Spleen (tissue), 11 donors: ENCODE data around the gene SLC4A8. TPM values are rescaled to one million over a fixed set of nuclear protein-coding genes. Genes with fewer than 3 reads are reported as not detected.
"Not testable (repeated sequence)": the region's sequence is repeated elsewhere in the genome, so short reads cannot be mapped to it uniquely, and the experiment has no call there.

Experiments used
- DNase-seq: peaks from one replicate; pipeline ENCODE4 v3.0.0-alpha.2; 2020
- H3K27ac ChIP-seq, 8 donors: fragments of 200-600 bp; sonication (generic) in 7 of 8; 1 replicate in 4 of 8; 2 replicates in 4 of 8; pipeline versions ENCODE4 v1.5.0 to v1.8.0; 2016 to 2021; ENCODE audit warnings: inconsistent platforms in 4 of 8, mild to moderate bottlenecking in 4 of 8, moderate library complexity in 1 of 8
- H3K27me3 ChIP-seq, 7 donors: fragments of 200-600 bp; sonication (generic) in 6 of 7; replicated peaks in 1 of 7; 1 replicate in 4 of 7; 2 replicates in 3 of 7; pipeline versions ENCODE4 v1.5.0 to v1.8.0; 2016 to 2021; ENCODE audit warnings: inconsistent platforms in 3 of 7, mild to moderate bottlenecking in 1 of 7
- H3K36me3 ChIP-seq, 6 donors: fragments of 200-600 bp; sonication (generic) in 5 of 6; 1 replicate in 4 of 6; 2 replicates in 2 of 6; pipeline versions ENCODE4 v1.5.0 to v1.8.0; 2016 to 2021; ENCODE audit warnings: inconsistent platforms in 2 of 6
- H3K4me1 ChIP-seq, 6 donors: fragments of 200-600 bp; sonication (generic) in 5 of 6; 1 replicate in 3 of 6; 2 replicates in 3 of 6; pipeline versions ENCODE4 v1.5.0 to v1.8.0; 2016 to 2021; ENCODE audit warnings: inconsistent platforms in 3 of 6
- H3K4me3 ChIP-seq, 8 donors: fragments of 200-600 bp; sonication (generic) in 7 of 8; 1 replicate in 4 of 8; 2 replicates in 4 of 8; pipeline versions ENCODE4 v1.5.0 to v1.8.0; 2016 to 2021; ENCODE audit warnings: inconsistent platforms in 4 of 8, mild to moderate bottlenecking in 4 of 8, moderate library complexity in 2 of 8
- H3K9me3 ChIP-seq, 8 donors: fragments of 200-600 bp; sonication (generic) in 7 of 8; 1 replicate in 4 of 8; 2 replicates in 4 of 8; pipeline versions ENCODE4 v1.5.0 to v1.8.0; 2016 to 2021; ENCODE audit warnings: inconsistent platforms in 4 of 8
- POLR2A ChIP-seq, 3 donors: fragments of 450-650 bp; IDR thresholded peaks; one replicate each; pipeline ENCODE4 v1.5.1; 2017; ENCODE audit warnings: antibody characterized with exemption in 3 of 3, mild to moderate bottlenecking in 1 of 3
- POLR2AphosphoS5 ChIP-seq, 3 donors: sonication (generic); formaldehyde crosslinking; IDR thresholded peaks; one replicate each; pipeline ENCODE4 v1.5.1; 2017; ENCODE audit warnings: antibody characterized with exemption in 3 of 3
- WGBS, 5 donors: extraction: QIAGEN DNeasy Blood & Tissue Kit in 3 of 5; methylation state at CpG; one replicate each; pipeline versions ENCODE4 v1.1.5 to v1.1.7; 2013 to 2018; 5-methylcytosine and 5-hydroxymethylcytosine counted together
- intact Hi-C: fragments of 100-400 bp; cut with DNase I; formaldehyde crosslinking; loops from one replicate; pipeline ENCODE4 v1.15.0; 2023; ENCODE audit warnings: low total_unique reads
- polyA plus RNA-seq, 3 donors: library from polyadenylated mRNA; stranded (reverse); fragments of 200-250 nt; gene quantifications; one replicate each; pipeline ENCODE4 v1.2.1, GENCODE V29; 2013
- total RNA-seq, 7 donors: library from RNA; depleted of rRNA in 3 of 7; stranded (reverse); fragments of >200 nt in 3 of 7; fragmentation: NEBNext Ultra II Directional in 4 of 7; extraction: Animal tissue kit (Norgen Biotek cat#: 25700) in 4 of 7; gene quantifications; one replicate each; pipeline versions ENCODE4 v1.1.0 to v1.2.1, GENCODE V29; 2016 to 2021
- TF ChIP-seq, protein P1 (sequence below), 11 experiments: fragments of 200-600 bp in 7 of 11; fragments of 450-650 bp in 4 of 11; sonication (generic) in 4 of 11; IDR thresholded peaks in 8 of 11; conservative IDR thresholded peaks in 3 of 11; 1 replicate in 7 of 11; 2 replicates in 4 of 11; pipeline versions ENCODE4 v1.4.0 to v1.8.0; 2016 to 2021; ENCODE audit warnings: antibody characterized with exemption in 11 of 11, inconsistent platforms in 4 of 11, mild to moderate bottlenecking in 1 of 11
- donor health status: healthy with polysubstance abuse.
- donor health status: DM: no; HTN: no; CAD: no; lungs with moderate emphysema.
- donor health status: DM: no; HTN: no; CAD: no.
- donor health status: Bipolar disorder and iron deficiency.
- donor health status: healthy.
- donor health status: DM: no; HTN: no; CAD: no.
- donor health status: DM: yes; HTN: yes; CAD: no.

The SLC4A8 gene
- total and polyA plus RNA-seq, 10 donors = 0.88 to 9.7 (median 4.8) TPM

DNA sequence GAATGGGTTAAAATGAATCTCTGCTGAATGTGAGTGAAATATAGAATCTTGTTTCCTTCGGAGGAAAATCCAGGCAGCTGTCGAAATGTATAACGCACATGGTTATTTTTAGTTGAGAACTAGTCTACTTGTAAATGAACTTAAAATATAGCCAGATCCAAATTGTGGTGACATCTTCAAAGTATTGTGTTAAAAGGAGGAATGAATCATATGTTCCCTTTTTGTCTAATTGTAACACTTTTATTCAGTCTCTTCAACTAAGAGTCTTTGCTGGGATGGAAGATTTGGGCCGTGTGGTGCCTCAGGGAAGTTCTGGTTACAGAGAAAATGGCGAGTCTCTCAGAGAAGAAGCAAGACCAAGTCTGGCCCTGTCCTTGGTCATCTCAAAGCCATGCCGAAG is 82.5 kb downstream of the SLC4A8 start:
- 88 to 95% (median 94%) methylated on average over 6 of the region's 6 CpGs for WGBS, 5 donors

DNA sequence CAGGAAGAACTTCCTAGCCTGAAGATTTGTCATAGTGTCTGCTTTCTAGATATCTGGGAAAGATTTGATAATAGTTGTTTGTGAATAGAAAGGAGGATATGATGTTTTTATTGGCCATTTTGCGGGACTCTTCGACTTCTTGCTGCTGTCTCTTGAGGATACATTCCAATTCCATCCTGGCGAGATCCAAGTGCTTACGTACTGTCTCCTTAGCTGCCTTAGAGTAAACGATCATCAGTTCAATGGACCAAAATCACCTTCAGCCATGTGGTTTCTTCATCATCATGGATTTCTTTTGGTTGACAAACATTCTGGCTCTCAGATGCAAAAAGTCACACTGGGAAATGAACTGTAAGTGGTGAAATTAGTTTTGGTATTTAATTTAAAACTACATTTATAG is 83.7 kb downstream of the SLC4A8 start:
- Histone ChIP-seq H3K27ac (no peak overlapping the region), H3K9me3 (no peaks in the 10 kb centered on the region), H3K36me3 (no peaks in the 10 kb centered on the region), H3K4me3 (no peak overlapping the region), H3K4me1 (peaks cover 0 to 13% (median 0%) of the 10 kb centered on the region in 6 donors), H3K27me3 (peaks cover 0 to 13% (median 0%) of the 10 kb centered on the region in 7 donors)
- no peak for DNase-seq
- 85 to 99% (median 96%) methylated on average over 5 of the region's 5 CpGs for WGBS, 5 donors
- intact Hi-C loops = no loop called here
- TF ChIP-seq POLR2AphosphoS5 (IDR thresholded peaks at IDR 0.05) = no peak
- TF ChIP-seq, protein P1, sequence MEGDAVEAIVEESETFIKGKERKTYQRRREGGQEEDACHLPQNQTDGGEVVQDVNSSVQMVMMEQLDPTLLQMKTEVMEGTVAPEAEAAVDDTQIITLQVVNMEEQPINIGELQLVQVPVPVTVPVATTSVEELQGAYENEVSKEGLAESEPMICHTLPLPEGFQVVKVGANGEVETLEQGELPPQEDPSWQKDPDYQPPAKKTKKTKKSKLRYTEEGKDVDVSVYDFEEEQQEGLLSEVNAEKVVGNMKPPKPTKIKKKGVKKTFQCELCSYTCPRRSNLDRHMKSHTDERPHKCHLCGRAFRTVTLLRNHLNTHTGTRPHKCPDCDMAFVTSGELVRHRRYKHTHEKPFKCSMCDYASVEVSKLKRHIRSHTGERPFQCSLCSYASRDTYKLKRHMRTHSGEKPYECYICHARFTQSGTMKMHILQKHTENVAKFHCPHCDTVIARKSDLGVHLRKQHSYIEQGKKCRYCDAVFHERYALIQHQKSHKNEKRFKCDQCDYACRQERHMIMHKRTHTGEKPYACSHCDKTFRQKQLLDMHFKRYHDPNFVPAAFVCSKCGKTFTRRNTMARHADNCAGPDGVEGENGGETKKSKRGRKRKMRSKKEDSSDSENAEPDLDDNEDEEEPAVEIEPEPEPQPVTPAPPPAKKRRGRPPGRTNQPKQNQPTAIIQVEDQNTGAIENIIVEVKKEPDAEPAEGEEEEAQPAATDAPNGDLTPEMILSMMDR (IDR thresholded peaks at IDR 0.05 in 8 of 11, conservative IDR thresholded peaks at IDR 0.05 in 3 of 11) = no peak
- no peak for TF ChIP-seq POLR2A (IDR thresholded peaks at IDR 0.05)

More for the DNA sequence above, 82.5 kb downstream of the SLC4A8 start:
- DNase-seq = no peak
- no peaks in the 10 kb centered on the region for H3K9me3 ChIP-seq
- intact Hi-C loops = no loop called here
- H3K27ac ChIP-seq = no peak overlapping the region
- peaks cover 0 to 23% (median 0%) of the 10 kb centered on the region in 7 donors for H3K27me3 ChIP-seq
- H3K4me1 ChIP-seq = peaks cover 0 to 13% (median 0%) of the 10 kb centered on the region in 6 donors
- TF ChIP-seq POLR2A (IDR thresholded peaks at IDR 0.05) (no peak), POLR2AphosphoS5 (IDR thresholded peaks at IDR 0.05) (no peak)
- TF ChIP-seq, protein P1 (IDR thresholded peaks at IDR 0.05 in 8 of 11, conservative IDR thresholded peaks at IDR 0.05 in 3 of 11) = no peak
- no peaks in the 10 kb centered on the region for H3K36me3 ChIP-seq
- H3K4me3 ChIP-seq = no peak overlapping the region

DNA sequence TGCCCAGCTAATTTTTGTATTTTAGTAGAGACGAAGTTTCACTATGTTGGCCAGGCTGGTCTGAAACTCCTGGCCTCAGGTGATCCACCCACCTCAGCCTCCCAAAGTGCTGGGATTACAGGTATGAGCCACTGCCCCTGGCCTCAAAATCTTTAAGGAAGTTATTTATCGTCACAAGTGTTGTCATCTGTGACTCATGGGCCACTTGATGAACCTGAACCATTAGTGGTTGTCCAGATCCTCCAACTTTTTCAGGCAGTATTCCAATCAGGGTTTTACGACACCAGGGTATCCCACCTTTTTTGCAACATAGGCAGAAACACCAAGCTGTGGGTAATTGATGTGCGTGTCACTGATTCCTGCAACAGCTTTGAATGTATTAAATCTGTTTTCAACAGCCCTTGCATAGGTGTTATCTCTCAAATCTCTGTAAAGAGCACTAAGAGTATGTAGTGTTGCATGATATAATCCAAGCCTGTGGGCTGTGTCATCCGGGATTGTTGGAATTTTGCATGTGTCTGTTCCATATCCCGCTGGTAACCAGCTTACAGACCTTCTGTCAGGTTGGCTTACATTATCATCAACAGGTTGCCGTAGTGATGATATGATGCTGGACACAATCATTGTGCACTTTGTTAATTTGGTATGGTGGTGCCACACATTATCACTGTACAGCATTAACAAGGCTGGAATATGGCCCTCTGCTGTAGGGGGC is 87.1 kb downstream of the SLC4A8 start:
- TF ChIP-seq, protein P1 (IDR thresholded peaks at IDR 0.05 in 8 of 11, conservative IDR thresholded peaks at IDR 0.05 in 3 of 11) = no peak
- no peak for TF ChIP-seq POLR2AphosphoS5 (IDR thresholded peaks at IDR 0.05)
- H3K27ac ChIP-seq = no peak overlapping the region
- H3K27me3 ChIP-seq = peaks cover 0 to 11% (median 0%) of the 10 kb centered on the region in 7 donors
- no peaks in the 10 kb centered on the region for H3K9me3 ChIP-seq
- DNase-seq = no peak
- intact Hi-C loops = no loop called here
- 88 to 96% (median 95%) methylated on average over 7 of the region's 7 CpGs for WGBS, 5 donors
- H3K4me3 ChIP-seq = no peak overlapping the region
- no peaks in the 10 kb centered on the region for H3K4me1 ChIP-seq
- H3K36me3 ChIP-seq = no peaks in the 10 kb centered on the region

DNA sequence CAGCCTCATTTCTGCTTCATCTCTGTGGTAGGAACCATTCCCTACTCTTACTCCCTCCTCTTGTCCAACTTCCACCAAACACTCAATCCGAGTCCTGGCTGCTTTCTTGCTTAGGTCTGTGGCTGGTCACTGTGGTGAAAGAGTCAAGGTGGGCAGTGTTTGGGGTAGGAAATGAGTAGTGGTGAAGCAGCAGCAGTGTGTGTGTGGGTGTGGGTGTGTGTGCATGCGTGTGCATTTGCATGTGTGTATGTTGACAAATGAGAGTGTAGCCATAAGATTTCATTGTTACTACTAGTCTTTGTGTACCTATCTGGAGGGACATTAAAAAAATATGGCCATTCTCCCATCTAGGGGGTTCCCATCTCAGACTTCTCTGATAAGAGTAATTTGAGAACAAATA is 87.8 kb downstream of the SLC4A8 start:
- DNase-seq = no peak
- Histone ChIP-seq H3K4me3 (no peak overlapping the region), H3K27me3 (peaks cover 0 to 11% (median 0%) of the 10 kb centered on the region in 7 donors), H3K9me3 (no peaks in the 10 kb centered on the region), H3K36me3 (no peaks in the 10 kb centered on the region), H3K27ac (no peak overlapping the region), H3K4me1 (no peaks in the 10 kb centered on the region)
- no peak for TF ChIP-seq POLR2AphosphoS5 (IDR thresholded peaks at IDR 0.05)
- no peak for TF ChIP-seq POLR2A (IDR thresholded peaks at IDR 0.05)
- TF ChIP-seq, protein P1 (IDR thresholded peaks at IDR 0.05 in 8 of 11, conservative IDR thresholded peaks at IDR 0.05 in 3 of 11) = no peak
- intact Hi-C loops = no loop called here
- WGBS, 5 donors = 81 to 90% (median 85%) methylated on average over 2 of the region's 2 CpGs

DNA sequence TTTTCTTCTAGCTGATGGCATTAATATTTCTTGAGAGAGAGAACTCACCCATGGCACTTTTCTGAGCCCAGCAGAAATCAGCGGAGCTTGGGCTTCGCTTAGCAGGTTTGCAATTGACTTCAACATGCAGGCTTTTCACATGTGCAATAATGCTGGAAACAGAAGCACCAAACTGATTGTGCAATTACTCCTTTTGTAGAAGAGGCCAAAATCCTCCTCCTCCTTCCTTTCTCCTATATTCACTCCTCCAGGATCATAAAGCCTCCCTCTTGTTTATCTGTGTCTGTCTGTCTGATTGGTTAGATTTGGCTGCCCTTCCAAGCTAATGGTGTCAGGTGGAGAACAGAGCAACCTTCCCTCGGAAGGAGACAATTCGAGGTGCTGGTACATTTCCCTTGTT is 90.4 kb downstream of the SLC4A8 start:
- H3K4me3 ChIP-seq, H3K9me3 ChIP-seq, H3K27me3 ChIP-seq, intact Hi-C loops, H3K4me1 ChIP-seq, H3K27ac ChIP-seq, DNase-seq, H3K36me3 ChIP-seq: not testable (repeated sequence)
- WGBS, 5 donors = 85 to 92% (median 89%) methylated on average over 4 of the region's 4 CpGs
